Tibial nerve (tissue), 4 donors: ENCODE data around the gene PYCR2.

Source experiments
- EP300 ChIP-seq, 2 donors: sonication (generic); formaldehyde crosslinking; IDR thresholded peaks; one replicate each; pipeline ENCODE4 v1.6.1; 2017; ENCODE audit warnings: antibody characterized with exemption in 2 of 2, mild to moderate bottlenecking in 1 of 2
- POLR2A ChIP-seq, 2 donors: fragments of 450-650 bp; IDR thresholded peaks; one replicate each; pipeline ENCODE4 v1.6.1; 2017; ENCODE audit warnings: antibody characterized with exemption in 2 of 2, mild to moderate bottlenecking in 2 of 2, moderate library complexity in 2 of 2
- TF ChIP-seq, protein P1 (sequence below), 5 experiments: fragments of 200-600 bp in 3 of 5; fragments of 450-650 bp in 2 of 5; sonication (generic) in 3 of 5; IDR thresholded peaks; one replicate each; pipeline ENCODE4 v1.5.1; 2016 to 2019; ENCODE audit warnings: antibody characterized with exemption in 5 of 5, mild to moderate bottlenecking in 3 of 5, moderate library complexity in 2 of 5

DNA sequence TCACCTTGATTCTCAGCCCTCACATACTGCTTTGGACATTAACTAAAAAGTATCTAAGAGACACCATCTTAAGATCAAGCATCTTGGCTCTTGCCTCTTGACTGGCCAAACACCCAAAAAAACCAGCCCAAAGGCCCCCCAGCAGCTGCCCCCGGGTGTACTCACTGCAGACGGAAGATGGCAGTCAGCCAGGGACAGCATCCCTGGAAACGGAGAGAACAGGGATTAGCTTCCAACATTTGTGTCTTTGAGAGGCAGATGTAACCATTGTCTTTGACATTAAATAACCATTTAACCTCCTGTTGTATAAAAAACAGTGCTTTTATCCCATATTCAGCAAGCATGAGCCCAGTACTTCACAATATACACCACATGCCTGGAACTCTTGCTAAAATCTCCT is 53.1 kb downstream of the PYCR2 start:
- TF ChIP-seq POLR2A (IDR thresholded peaks at IDR 0.05) (no peak), EP300 (IDR thresholded peaks at IDR 0.05) (no peak)
- TF ChIP-seq, protein P1, sequence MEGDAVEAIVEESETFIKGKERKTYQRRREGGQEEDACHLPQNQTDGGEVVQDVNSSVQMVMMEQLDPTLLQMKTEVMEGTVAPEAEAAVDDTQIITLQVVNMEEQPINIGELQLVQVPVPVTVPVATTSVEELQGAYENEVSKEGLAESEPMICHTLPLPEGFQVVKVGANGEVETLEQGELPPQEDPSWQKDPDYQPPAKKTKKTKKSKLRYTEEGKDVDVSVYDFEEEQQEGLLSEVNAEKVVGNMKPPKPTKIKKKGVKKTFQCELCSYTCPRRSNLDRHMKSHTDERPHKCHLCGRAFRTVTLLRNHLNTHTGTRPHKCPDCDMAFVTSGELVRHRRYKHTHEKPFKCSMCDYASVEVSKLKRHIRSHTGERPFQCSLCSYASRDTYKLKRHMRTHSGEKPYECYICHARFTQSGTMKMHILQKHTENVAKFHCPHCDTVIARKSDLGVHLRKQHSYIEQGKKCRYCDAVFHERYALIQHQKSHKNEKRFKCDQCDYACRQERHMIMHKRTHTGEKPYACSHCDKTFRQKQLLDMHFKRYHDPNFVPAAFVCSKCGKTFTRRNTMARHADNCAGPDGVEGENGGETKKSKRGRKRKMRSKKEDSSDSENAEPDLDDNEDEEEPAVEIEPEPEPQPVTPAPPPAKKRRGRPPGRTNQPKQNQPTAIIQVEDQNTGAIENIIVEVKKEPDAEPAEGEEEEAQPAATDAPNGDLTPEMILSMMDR (IDR thresholded peaks at IDR 0.05), result no peak
